Measurements from ENCODE around the gene SLC30A3. TPM values are rescaled to one million over a fixed set of nuclear protein-coding genes. Genes with fewer than 3 reads are reported as not detected.

Gene SLC30A3
- total RNA-seq, 2 donors from 2014 or later, result 1.5 to 2.8 TPM

DNA sequence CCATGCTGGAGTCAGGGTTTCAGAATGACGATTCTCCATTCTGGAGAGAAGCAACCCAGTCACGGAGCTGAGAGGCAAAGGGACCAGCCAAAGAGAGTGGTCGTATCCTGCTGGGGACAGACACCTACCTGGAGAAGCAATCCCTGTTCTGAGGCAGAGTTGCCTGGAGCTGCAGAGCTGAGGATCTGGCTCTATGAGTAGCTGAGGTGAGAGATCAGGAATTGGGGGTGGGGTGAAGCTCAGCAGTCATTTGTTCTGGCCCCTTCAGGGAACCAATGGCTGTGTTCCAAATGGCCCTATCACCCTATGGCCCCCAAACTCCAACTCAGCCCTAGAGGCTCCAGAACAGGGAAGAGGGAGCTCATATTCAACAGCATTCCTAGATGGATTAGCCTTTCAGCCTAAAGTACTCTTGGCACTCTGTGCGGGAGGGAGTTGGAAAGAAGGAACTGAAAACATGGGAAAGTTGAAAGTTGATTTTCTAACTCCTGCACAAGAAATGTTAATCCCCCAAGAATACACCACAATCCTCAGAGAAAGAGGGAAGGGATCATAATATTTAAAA is 54.3 kb downstream of the SLC30A3 start:
- Mint-ChIP-seq H3K36me3 (ENCODE audit: low read depth) (peaks cover 63% of the 10 kb centered on the region), H3K27ac (peak overlapping the region; percentile 89), H3K4me1 (peaks cover 29% of the 10 kb centered on the region), H3K27me3 (ENCODE audit: insufficient read depth) (no peaks in the 10 kb centered on the region), H3K9me3 (no peaks in the 10 kb centered on the region), H3K4me3 (peak overlapping the region; percentile 34)
- H3K27ac ChIP-seq (ENCODE audit: low read depth, low read length), result no peak overlapping the region
- no peak overlapping the region for H3K9ac ChIP-seq (ENCODE audit: extremely low read depth, low read length, poor library complexity, severe bottlenecking)
- H3K36me3 ChIP-seq (ENCODE audit: control insufficient read depth, insufficient read depth, low read length), result peaks cover 64% of the 10 kb centered on the region
- peak; percentile 62 for DNase-seq
- no peaks in the 10 kb centered on the region for H3K27me3 ChIP-seq (ENCODE audit: control insufficient read depth, insufficient read depth, low read length, poor library complexity, severe bottlenecking)
- no peaks in the 10 kb centered on the region for H3K9me3 ChIP-seq (ENCODE audit: control insufficient read depth, low read length)
- H3K4me3 ChIP-seq (ENCODE audit: low read length), result no peak overlapping the region
- 87 to 94% methylated on average over 4 of the region's 4 CpGs for WGBS, 2 experiments (ENCODE audit: insufficient coverage in 1 of 2, insufficient read length in 1 of 2)
- TF ChIP-seq, protein P1, sequence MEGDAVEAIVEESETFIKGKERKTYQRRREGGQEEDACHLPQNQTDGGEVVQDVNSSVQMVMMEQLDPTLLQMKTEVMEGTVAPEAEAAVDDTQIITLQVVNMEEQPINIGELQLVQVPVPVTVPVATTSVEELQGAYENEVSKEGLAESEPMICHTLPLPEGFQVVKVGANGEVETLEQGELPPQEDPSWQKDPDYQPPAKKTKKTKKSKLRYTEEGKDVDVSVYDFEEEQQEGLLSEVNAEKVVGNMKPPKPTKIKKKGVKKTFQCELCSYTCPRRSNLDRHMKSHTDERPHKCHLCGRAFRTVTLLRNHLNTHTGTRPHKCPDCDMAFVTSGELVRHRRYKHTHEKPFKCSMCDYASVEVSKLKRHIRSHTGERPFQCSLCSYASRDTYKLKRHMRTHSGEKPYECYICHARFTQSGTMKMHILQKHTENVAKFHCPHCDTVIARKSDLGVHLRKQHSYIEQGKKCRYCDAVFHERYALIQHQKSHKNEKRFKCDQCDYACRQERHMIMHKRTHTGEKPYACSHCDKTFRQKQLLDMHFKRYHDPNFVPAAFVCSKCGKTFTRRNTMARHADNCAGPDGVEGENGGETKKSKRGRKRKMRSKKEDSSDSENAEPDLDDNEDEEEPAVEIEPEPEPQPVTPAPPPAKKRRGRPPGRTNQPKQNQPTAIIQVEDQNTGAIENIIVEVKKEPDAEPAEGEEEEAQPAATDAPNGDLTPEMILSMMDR (conservative IDR thresholded peaks at IDR 0.05), result no peak
- H3K4me1 ChIP-seq (ENCODE audit: control insufficient read depth, insufficient read depth, low read length), result peaks cover 7% of the 10 kb centered on the region

DNA sequence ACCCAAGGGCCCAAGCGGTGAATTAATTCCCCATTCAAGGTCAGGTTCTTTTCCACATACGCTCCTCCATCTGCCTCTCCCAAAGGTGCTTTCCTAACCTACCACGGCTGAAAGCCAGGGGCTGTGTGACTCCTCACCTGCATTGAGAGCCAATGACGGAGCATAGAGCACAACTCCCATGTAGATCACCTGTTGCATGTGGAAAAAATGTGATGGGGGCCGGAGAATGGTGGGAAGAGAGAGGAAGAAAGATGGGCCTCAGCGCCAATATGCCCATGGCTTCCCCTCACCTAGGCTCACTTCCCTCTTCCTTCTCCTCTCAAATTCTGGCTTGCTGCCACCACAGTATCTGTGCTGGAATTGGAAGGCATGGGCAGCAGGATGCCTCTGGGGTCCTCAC is 56.5 kb downstream of the SLC30A3 start:
- no peaks in the 10 kb centered on the region for H3K9me3 Mint-ChIP-seq
- no peak overlapping the region for H3K4me3 Mint-ChIP-seq
- H3K4me3 ChIP-seq (ENCODE audit: low read length), result no peak overlapping the region
- no peaks in the 10 kb centered on the region for H3K27me3 Mint-ChIP-seq (ENCODE audit: insufficient read depth)
- H3K27ac Mint-ChIP-seq, result no peak overlapping the region
- no peak overlapping the region for H3K27ac ChIP-seq (ENCODE audit: low read depth, low read length)
- peaks cover 24% of the 10 kb centered on the region for H3K4me1 Mint-ChIP-seq
- peaks cover 83% of the 10 kb centered on the region for H3K36me3 Mint-ChIP-seq (ENCODE audit: low read depth)
- no peak for DNase-seq
- no peak overlapping the region for H3K9ac ChIP-seq (ENCODE audit: extremely low read depth, low read length, poor library complexity, severe bottlenecking)
- no peaks in the 10 kb centered on the region for H3K9me3 ChIP-seq (ENCODE audit: control insufficient read depth, low read length)
- TF ChIP-seq, protein P1 (conservative IDR thresholded peaks at IDR 0.05), result no peak
- peaks cover 7% of the 10 kb centered on the region for H3K4me1 ChIP-seq (ENCODE audit: control insufficient read depth, insufficient read depth, low read length)
- H3K27me3 ChIP-seq (ENCODE audit: control insufficient read depth, insufficient read depth, low read length, poor library complexity, severe bottlenecking), result no peaks in the 10 kb centered on the region
- 97 to 100% methylated on average over 4 to 6 of the region's 6 CpGs for WGBS, 2 experiments (ENCODE audit: insufficient coverage in 1 of 2, insufficient read length in 1 of 2)
- peaks cover 84% of the 10 kb centered on the region for H3K36me3 ChIP-seq (ENCODE audit: control insufficient read depth, insufficient read depth, low read length)

DNA sequence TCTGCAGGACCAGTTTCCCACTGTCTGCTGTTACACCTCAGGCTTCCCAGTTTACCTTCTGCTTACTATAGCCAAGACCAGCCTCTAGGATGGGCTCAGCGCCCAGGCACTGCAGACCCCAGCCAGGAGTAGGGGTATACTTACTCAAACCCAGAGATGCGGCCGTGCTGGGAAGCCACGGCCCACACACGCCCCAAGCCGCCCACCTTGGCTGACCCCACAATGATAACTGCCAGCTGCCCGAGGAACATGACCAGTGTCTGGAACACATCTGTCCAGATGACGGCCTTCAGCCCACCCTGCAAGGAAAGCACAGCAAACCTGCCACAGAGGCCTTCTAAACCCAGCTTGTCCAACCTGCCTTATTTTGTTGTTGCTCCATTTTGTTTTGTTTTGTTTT is 57.6 kb downstream of the SLC30A3 start:
- H3K27ac ChIP-seq (ENCODE audit: low read depth, low read length), result no peak overlapping the region
- peaks cover 24% of the 10 kb centered on the region for H3K4me1 Mint-ChIP-seq
- no peaks in the 10 kb centered on the region for H3K27me3 ChIP-seq (ENCODE audit: control insufficient read depth, insufficient read depth, low read length, poor library complexity, severe bottlenecking)
- H3K9me3 Mint-ChIP-seq, result no peaks in the 10 kb centered on the region
- no peaks in the 10 kb centered on the region for H3K9me3 ChIP-seq (ENCODE audit: control insufficient read depth, low read length)
- peaks cover 90% of the 10 kb centered on the region for H3K36me3 Mint-ChIP-seq (ENCODE audit: low read depth)
- no peaks in the 10 kb centered on the region for H3K27me3 Mint-ChIP-seq (ENCODE audit: insufficient read depth)
- TF ChIP-seq, protein P1 (conservative IDR thresholded peaks at IDR 0.05), result no peak
- H3K4me1 ChIP-seq (ENCODE audit: control insufficient read depth, insufficient read depth, low read length), result peaks cover 7% of the 10 kb centered on the region
- H3K36me3 ChIP-seq (ENCODE audit: control insufficient read depth, insufficient read depth, low read length), result peaks cover 84% of the 10 kb centered on the region
- no peak overlapping the region for H3K9ac ChIP-seq (ENCODE audit: extremely low read depth, low read length, poor library complexity, severe bottlenecking)
- no peak overlapping the region for H3K4me3 Mint-ChIP-seq
- WGBS, 2 experiments (ENCODE audit: insufficient coverage in 1 of 2, insufficient read length in 1 of 2), result 93 to 96% methylated on average over 8 of the region's 8 CpGs
- no peak for DNase-seq
- H3K27ac Mint-ChIP-seq, result no peak overlapping the region
- H3K4me3 ChIP-seq (ENCODE audit: low read length), result no peak overlapping the region
